OCI-LY7 (cell line): ENCODE results near the gene FEV. TPM values are rescaled to one million over a fixed set of nuclear protein-coding genes. Genes with fewer than 3 reads are reported as not detected.
A peak's percentile ranks its signal among the peaks of the same experiment; 100 is the strongest.

ENCODE experiments used
- BruUV-seq: library from RNA; stranded (reverse); fragments of 400-500 nt; replicated peaks from 2 replicates; lab custom pipeline; 2021; lab: Mats Ljungman, UMichigan
- CTCF ChIA-PET: fragments of 300-600 bp; sonication (Branson Sonifier 250); formaldehyde crosslinking; loops from one replicate; lab custom pipeline; 2022; ENCODE audit warnings: antibody characterized with exemption; ENCODE audit not compliant: unreplicated experiment; lab: Charles Lee
- POLR2A ChIA-PET: fragments of 300-600 bp; sonication (Branson Sonifier 250); formaldehyde crosslinking; loops from one replicate; lab custom pipeline; 2022; ENCODE audit warnings: antibody characterized with exemption; lab: Charles Lee
- DNase-seq: peaks from one replicate; pipeline ENCODE4 v3.0.0-alpha.2; 2015; ENCODE audit warnings: low spot score
- H2AFZ ChIP-seq: fragments of 200-600 bp; sonication (generic), shearing (Covaris generic); 2 replicates; pipeline ENCODE4 v1.6.1; 2014; ENCODE audit warnings: mild to moderate bottlenecking, antibody characterized with exemption, low read length, moderate library complexity
- H3K27ac ChIP-seq: fragments of 200-600 bp; sonication (generic); 2 replicates; pipeline ENCODE4 v1.5.1; 2014; ENCODE audit warnings: mixed run types, low read depth, mild to moderate bottlenecking, moderate library complexity, low read length, inconsistent platforms; ENCODE audit not compliant: poor library complexity, severe bottlenecking
- H3K36me3 ChIP-seq: fragments of 200-600 bp; sonication (generic); 2 replicates; pipeline ENCODE4 v1.6.1; 2014; ENCODE audit warnings: mild to moderate bottlenecking, antibody characterized with exemption, low read length, moderate library complexity, mixed read lengths; ENCODE audit not compliant: insufficient read depth
- H3K4me1 ChIP-seq: fragments of 200-600 bp; sonication (generic); 2 replicates; pipeline ENCODE4 v1.5.1; 2014; ENCODE audit warnings: mild to moderate bottlenecking, low read length; ENCODE audit not compliant: insufficient read depth, poor library complexity, severe bottlenecking
- H3K4me2 ChIP-seq: fragments of 200-600 bp; sonication (generic); 2 replicates; pipeline ENCODE4 v1.6.1; 2014; ENCODE audit warnings: mild to moderate bottlenecking, low read length
- H3K4me3 ChIP-seq: fragments of 200-600 bp; sonication (generic); 2 replicates; pipeline ENCODE4 v1.5.1; 2014; ENCODE audit warnings: mild to moderate bottlenecking, low read depth, low read length; ENCODE audit not compliant: poor library complexity, severe bottlenecking
- H3K79me2 ChIP-seq: fragments of 200-600 bp; sonication (generic); 2 replicates; pipeline ENCODE4 v1.6.1; 2016; ENCODE audit warnings: low read depth, mild to moderate bottlenecking, low read length, moderate library complexity, mixed read lengths; ENCODE audit not compliant: insufficient read depth
- H3K9me2 ChIP-seq: fragments of 200-600 bp; sonication (generic); 2 replicates; pipeline ENCODE4 v1.6.1; 2016; ENCODE audit warnings: mild to moderate bottlenecking, low read length, mixed read lengths; ENCODE audit not compliant: insufficient read depth
- H3K9me3 ChIP-seq: fragments of 200-600 bp; sonication (generic); 2 replicates; pipeline ENCODE4 v1.6.1; 2014; ENCODE audit warnings: mild to moderate bottlenecking, mixed run types, low read length, mixed read lengths
- H4K20me1 ChIP-seq: fragments of 200-600 bp; sonication (generic); 2 replicates; pipeline ENCODE4 v1.6.1; 2014; ENCODE audit warnings: mild to moderate bottlenecking, antibody characterized with exemption, low read length, moderate library complexity, mixed read lengths; ENCODE audit not compliant: insufficient read depth
- EZH2phosphoT487 ChIP-seq: fragments of 200-600 bp; sonication (generic); IDR thresholded peaks from 2 replicates; pipeline ENCODE4 v1.6.1; 2018; ENCODE audit warnings: low read depth, borderline replicate concordance, mild to moderate bottlenecking, mixed run types, antibody characterized with exemption, low read length, moderate library complexity, mixed read lengths
- intact Hi-C: fragments of 100-400 bp; cut with micrococcal nuclease; formaldehyde crosslinking; loops from one replicate; pipeline ENCODE4 v1.10.0; 2022; ENCODE audit not compliant: unreplicated experiment
- total RNA-seq, 2 experiments: library from RNA; depleted of rRNA in 1 of 2; stranded (reverse); fragments of >200 nt in 1 of 2; shearing (Covaris generic) in 1 of 2; gene quantifications; 2 replicates each; pipeline ENCODE4 v1.2.3, GENCODE V29; 2014 to 2022
- TF ChIP-seq, protein P1 (sequence below): fragments of 200-600 bp; sonication (generic); conservative IDR thresholded peaks from 2 replicates; pipeline ENCODE4 v1.5.1; 2014; ENCODE audit warnings: mild to moderate bottlenecking, antibody characterized with exemption, low read length, moderate library complexity, mixed read lengths

The FEV gene
- total RNA-seq, 2 experiments from 2014 or later: not detected

DNA sequence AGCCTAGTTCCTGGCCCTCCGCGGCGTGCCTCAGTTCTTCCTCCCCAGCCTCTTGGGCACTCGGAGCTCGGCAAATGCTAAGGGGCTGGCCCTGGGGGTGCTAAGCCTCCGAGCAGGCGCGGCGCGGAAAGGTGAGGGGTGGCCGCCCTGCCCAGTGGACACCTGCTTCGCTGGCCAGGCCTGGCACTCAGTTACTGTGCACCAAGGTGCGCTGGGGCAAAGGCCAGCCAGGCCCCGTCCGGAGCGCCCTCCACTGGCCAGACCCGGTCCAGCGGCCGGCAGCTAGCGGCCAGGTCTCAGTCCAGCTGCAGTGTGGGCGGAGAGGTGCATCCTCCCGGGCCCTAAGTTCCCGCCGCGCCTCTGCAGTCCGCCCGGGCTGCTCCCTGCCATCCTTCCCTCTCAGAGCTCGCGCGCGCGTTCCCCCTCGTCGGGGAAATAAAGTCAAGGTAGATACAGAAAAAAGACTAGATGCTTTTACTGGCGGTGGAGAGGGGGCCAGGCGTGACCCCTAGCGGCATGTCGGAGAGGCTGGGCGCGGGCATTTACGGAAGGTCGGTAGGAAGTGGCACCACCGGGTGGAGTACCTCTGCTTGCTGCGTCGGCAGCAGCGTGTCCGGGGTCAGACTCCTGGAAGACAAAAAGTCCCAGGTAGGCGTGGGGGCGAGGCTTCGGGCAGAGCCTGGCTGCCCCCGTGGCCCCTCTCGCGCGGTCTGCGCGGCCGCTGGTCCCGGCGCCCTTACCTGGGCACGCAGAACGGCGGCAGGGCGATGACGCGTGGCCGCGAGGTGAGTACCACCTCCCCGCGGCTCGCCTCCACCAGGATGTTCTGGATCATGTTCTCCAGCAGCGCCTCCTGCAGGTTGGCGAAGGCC, 17.6 kb upstream of the FEV start:
- BruUV-seq: no TSS peak
- TF ChIP-seq EZH2phosphoT487: no peak
- TF ChIP-seq, protein P1, sequence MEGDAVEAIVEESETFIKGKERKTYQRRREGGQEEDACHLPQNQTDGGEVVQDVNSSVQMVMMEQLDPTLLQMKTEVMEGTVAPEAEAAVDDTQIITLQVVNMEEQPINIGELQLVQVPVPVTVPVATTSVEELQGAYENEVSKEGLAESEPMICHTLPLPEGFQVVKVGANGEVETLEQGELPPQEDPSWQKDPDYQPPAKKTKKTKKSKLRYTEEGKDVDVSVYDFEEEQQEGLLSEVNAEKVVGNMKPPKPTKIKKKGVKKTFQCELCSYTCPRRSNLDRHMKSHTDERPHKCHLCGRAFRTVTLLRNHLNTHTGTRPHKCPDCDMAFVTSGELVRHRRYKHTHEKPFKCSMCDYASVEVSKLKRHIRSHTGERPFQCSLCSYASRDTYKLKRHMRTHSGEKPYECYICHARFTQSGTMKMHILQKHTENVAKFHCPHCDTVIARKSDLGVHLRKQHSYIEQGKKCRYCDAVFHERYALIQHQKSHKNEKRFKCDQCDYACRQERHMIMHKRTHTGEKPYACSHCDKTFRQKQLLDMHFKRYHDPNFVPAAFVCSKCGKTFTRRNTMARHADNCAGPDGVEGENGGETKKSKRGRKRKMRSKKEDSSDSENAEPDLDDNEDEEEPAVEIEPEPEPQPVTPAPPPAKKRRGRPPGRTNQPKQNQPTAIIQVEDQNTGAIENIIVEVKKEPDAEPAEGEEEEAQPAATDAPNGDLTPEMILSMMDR: peak; percentile 58
- Histone ChIP-seq H3K4me1 (no peaks in the 10 kb centered on the region), H4K20me1 (no peaks in the 10 kb centered on the region), H3K79me2 (no peaks in the 10 kb centered on the region), H3K4me3 (no peak overlapping the region), H3K4me2 (no peak overlapping the region), H3K27ac (no peak overlapping the region), H2AFZ (no peak overlapping the region), H3K9me2 (no peaks in the 10 kb centered on the region), H3K9me3 (no peaks in the 10 kb centered on the region), H3K36me3 (no peaks in the 10 kb centered on the region)
- CTCF ChIA-PET: no interaction called here
- intact Hi-C loops: no loop called here
- no peak for DNase-seq
- POLR2A ChIA-PET: no interaction called here

DNA sequence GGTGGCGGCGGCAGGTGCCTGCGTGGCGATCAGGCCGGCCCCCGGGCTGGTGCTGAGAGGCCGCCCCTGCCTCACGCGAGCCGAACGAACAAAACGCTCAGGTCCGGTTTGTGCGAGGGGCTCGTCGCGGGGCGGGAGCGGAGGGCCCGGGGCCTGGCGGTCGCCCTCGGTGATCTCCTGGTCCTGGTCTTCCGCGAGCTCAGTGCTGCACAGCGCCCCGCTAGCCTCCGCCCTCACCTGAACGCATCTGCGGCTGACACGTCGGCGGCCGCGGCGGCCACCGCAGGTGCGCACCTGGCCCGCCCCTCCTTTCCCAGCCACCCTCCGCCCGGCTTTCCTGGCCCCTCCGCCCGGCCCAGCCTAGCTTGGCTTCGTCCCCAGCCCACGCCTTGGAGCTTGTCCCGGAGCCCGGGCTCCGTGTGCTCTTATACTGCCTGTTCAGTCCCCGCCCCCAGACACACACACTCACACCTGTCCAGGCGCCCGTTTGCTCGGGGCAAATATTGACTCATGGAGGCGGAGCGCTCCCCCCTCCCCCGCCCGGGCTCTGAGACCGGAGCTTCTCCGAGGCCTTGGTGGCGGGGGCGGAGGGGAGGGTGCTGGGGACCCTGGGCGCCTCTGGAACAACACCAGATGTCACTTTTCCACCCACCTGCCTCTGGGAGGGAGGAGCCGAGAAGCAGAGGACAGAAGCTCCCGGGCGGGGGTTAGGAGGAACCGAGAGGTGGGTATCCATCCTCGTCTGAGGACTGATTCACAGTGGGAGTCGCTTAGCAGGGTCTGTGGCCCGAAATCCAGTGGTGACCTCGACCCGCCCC, 16.8 kb upstream of the FEV start:
- H3K4me3 ChIP-seq: no peak overlapping the region
- DNase-seq: no peak
- CTCF ChIA-PET: no interaction called here

More for the DNA sequence above, 16.8 kb upstream of the FEV start:
- no TSS peak for BruUV-seq
- Histone ChIP-seq H4K20me1 (no peaks in the 10 kb centered on the region), H3K9me2 (no peaks in the 10 kb centered on the region), H2AFZ (no peak overlapping the region), H3K9me3 (no peaks in the 10 kb centered on the region), H3K4me2 (peak overlapping the region; percentile 12; the same call in 1 of the 2 replicates), H3K79me2 (no peaks in the 10 kb centered on the region), H3K27ac (no peak overlapping the region), H3K4me1 (no peaks in the 10 kb centered on the region), H3K36me3 (no peaks in the 10 kb centered on the region)
- TF ChIP-seq, protein P1: no peak
- TF ChIP-seq EZH2phosphoT487: no peak
- POLR2A ChIA-PET: no interaction called here
- intact Hi-C loops: no loop called here
